ENCODE results near the gene DCDC1. TPM values are rescaled to one million over a fixed set of nuclear protein-coding genes. Genes with fewer than 3 reads are reported as not detected.

Gene DCDC1
- total RNA-seq, 1 donor from 2014 or later = 0.93 TPM

DNA sequence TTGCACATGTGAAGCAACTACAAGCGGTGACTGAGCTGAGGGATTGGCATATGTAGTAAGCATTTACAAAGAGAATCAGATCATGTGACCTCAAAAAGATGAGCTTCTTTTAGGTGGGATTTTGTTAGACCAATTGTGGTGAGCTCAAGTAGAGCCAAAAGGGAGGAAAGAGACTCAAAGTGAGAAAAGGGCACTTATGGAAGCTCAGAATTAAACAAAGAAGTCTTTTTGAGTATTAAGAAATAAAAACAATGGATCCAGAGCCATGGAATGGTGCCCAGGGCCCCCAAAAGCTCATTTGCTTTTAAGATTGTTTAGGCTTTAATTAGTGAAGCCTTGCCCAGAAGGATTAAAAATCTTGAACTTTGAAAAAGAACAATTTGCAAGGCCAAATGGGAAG is 536.7 kb downstream of the DCDC1 start:
- H3K9me3 ChIP-seq = peaks cover 9% of the 10 kb centered on the region
- TF ChIP-seq, protein P1, sequence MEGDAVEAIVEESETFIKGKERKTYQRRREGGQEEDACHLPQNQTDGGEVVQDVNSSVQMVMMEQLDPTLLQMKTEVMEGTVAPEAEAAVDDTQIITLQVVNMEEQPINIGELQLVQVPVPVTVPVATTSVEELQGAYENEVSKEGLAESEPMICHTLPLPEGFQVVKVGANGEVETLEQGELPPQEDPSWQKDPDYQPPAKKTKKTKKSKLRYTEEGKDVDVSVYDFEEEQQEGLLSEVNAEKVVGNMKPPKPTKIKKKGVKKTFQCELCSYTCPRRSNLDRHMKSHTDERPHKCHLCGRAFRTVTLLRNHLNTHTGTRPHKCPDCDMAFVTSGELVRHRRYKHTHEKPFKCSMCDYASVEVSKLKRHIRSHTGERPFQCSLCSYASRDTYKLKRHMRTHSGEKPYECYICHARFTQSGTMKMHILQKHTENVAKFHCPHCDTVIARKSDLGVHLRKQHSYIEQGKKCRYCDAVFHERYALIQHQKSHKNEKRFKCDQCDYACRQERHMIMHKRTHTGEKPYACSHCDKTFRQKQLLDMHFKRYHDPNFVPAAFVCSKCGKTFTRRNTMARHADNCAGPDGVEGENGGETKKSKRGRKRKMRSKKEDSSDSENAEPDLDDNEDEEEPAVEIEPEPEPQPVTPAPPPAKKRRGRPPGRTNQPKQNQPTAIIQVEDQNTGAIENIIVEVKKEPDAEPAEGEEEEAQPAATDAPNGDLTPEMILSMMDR (IDR thresholded peaks at IDR 0.05) = no peak

DNA sequence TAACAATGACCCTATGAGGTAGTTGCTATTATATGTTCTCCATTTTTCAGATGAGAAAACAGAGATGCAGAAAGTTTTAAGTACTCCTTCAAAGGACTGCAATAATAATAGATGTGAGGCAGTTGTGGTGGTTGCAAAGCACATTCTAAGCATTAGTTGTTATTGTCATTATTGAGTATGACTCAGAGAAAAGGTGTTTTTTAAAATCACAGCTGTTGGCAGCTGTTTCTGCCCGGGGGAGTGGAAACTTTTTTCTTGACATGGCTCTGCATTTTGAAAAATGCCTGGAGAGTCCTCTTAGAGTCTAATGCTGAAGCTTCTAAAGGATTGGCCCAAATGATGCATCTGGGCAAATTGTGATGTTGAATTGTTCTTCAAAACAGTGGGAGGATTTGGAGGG is 538.9 kb downstream of the DCDC1 start:
- Histone ChIP-seq H3K4me3 (no peak overlapping the region), H3K27ac (no peak overlapping the region), H3K9me3 (peaks cover 9% of the 10 kb centered on the region), H3K27me3 (no peaks in the 10 kb centered on the region), H3K4me1 (no peaks in the 10 kb centered on the region), H3K36me3 (no peaks in the 10 kb centered on the region)
- TF ChIP-seq, protein P1 (IDR thresholded peaks at IDR 0.05) = no peak
- intact Hi-C loops (cut with DNase I) = no loop called here
- DNase-seq (no peak), ATAC-seq (no peak)

More for the DNA sequence above, 536.7 kb downstream of the DCDC1 start:
- DNase-seq (no peak), ATAC-seq (no peak)
- Histone ChIP-seq H3K36me3 (no peaks in the 10 kb centered on the region), H3K27me3 (no peaks in the 10 kb centered on the region), H3K4me1 (no peaks in the 10 kb centered on the region), H3K4me3 (no peak overlapping the region), H3K27ac (no peak overlapping the region)
- intact Hi-C loops (cut with DNase I) = no loop called here

DNA sequence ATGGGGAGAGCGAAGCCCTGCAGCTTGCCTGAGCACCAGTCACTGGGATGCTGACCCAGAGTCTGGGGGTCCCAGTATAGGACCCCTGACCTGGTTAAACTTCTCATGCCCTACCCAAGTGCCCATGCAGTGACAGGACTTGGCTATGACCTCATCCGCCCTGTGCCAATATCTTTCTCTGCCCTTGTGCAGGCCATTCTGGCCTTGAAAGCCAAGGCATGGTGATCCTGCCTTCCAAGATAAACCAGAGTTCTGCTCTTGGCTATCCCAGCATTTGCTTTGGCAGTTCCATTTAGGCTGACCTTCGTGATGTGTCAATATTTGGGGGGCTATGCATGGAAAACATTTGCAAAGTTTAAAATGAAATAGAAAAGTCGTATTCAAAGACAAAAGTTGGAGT is 542.6 kb downstream of the DCDC1 start:
- intact Hi-C loops (cut with DNase I) = no loop called here
- H3K27me3 ChIP-seq = no peaks in the 10 kb centered on the region
- DNase-seq (no peak), ATAC-seq (peak; percentile 23)
- no peaks in the 10 kb centered on the region for H3K4me1 ChIP-seq
- no peaks in the 10 kb centered on the region for H3K9me3 ChIP-seq
- H3K36me3 ChIP-seq = no peaks in the 10 kb centered on the region
- H3K4me3 ChIP-seq = no peak overlapping the region
- TF ChIP-seq, protein P1 (IDR thresholded peaks at IDR 0.05) = no peak
- no peak overlapping the region for H3K27ac ChIP-seq

DNA sequence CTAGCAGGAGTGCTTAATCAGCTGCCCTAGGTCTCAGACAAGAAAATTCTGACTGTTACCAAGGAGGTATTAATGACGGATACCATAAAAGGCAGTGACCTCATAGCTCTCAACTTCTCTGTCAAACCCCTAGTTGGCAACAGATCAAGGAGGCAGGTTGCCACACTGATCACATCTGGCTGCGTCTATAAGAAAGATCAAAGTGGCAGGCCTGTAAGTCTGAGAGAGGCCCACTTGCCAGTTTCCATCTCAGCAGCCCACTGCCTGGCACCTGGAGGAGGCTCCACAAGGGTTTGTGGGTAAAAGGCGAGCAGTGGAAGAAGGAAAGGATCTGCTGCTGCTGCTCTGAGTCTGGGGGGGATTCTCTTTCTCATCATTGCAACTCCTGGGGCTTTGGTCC is 543.8 kb downstream of the DCDC1 start:
- TF ChIP-seq, protein P1 (IDR thresholded peaks at IDR 0.05) = no peak
- Histone ChIP-seq H3K27me3 (no peaks in the 10 kb centered on the region), H3K36me3 (no peaks in the 10 kb centered on the region), H3K27ac (no peak overlapping the region), H3K4me3 (no peak overlapping the region), H3K9me3 (no peaks in the 10 kb centered on the region), H3K4me1 (no peaks in the 10 kb centered on the region)
- ATAC-seq (no peak), DNase-seq (no peak)
- intact Hi-C loops (cut with DNase I) = no loop called here

DNA sequence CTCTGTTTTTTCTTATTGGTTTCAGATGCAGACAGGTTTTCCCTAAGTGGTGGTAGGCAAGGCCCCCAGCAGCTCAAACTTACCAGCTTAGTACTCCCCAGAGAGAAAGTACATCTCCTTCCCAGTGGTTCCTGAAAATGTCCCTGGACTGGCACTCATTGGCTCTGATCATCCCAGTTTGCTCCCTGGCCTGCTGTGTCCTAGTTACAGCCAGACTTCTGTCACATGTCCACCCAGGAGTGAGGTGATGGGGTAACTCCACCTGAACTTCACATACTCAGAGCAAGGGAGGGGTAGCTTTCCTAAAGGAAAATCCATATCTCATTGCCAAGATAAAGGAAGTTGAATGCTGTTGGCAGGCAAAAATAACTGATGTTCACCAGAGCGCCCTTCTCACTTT is 546.4 kb downstream of the DCDC1 start:
- Histone ChIP-seq H3K36me3 (no peaks in the 10 kb centered on the region), H3K27ac (no peak overlapping the region), H3K4me3 (no peak overlapping the region), H3K4me1 (no peaks in the 10 kb centered on the region), H3K9me3 (no peaks in the 10 kb centered on the region), H3K27me3 (no peaks in the 10 kb centered on the region)
- TF ChIP-seq, protein P1 (IDR thresholded peaks at IDR 0.05) = no peak
- no peak for DNase-seq
- intact Hi-C loops (cut with DNase I) = no loop called here
- no peak for ATAC-seq

DNA sequence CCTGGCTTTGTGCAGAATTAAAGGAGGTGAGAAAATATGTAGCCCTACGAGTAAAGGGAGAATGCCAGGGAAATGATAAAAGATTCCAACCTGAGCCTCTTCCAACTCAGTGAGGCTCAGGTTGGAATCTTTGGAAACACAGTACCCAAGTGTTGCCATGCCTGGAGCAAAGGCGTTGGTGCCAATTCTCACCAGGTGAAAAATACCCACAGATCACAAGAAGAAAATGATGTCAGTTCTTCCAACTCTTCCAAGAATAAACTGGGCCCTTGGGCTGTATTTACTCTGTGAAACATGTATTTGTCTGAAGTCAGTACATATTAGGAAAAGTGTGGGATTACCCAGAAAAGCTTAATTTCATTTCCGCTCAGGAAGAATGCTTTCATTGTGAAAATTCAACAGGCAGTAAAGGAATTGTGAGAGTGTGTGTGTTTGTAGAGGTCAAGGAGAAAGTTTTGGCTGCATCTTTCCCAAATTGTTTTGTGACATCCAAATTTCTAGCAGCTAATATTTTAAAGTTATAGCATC is 548.0 kb downstream of the DCDC1 start:
- DNase-seq = no peak
- Histone ChIP-seq H3K9me3 (no peaks in the 10 kb centered on the region), H3K4me1 (no peaks in the 10 kb centered on the region), H3K27me3 (no peaks in the 10 kb centered on the region), H3K27ac (no peak overlapping the region), H3K36me3 (no peaks in the 10 kb centered on the region), H3K4me3 (no peak overlapping the region)
- TF ChIP-seq, protein P1 (IDR thresholded peaks at IDR 0.05) = no peak
- ATAC-seq = no peak
- intact Hi-C loops (cut with DNase I) = no loop called here
